Measurements from ENCODE around the gene MCFD2. TPM values are rescaled to one million over a fixed set of nuclear protein-coding genes. Genes with fewer than 3 reads are reported as not detected.

MCFD2 gene
- polyA plus RNA-seq, 1 donor (not counting 4 experiments of a cell fraction or from before 2014, with no cell fraction given) = 132 TPM

DNA sequence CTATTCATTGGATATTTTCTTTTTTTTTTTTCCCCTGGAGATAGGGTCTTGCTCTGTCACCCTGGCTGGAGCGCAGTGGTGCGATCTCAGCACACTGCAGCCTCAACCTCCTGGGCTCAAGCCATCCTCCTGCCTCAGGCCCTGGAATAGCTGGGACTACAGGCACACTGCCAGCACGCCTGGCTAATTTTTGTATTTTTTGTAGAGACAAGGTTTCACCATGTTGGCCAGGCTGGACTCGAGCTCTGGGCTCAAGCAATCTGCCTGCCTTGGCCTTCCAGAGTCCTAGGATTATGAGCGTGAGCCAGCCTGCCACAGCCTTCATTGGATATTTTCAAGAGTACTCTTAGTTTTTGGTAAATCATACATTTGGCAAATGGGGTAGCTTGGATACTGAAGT lies 9.0 kb upstream of the MCFD2 start:
- no peak overlapping the region for H3K4me3 ChIP-seq (ENCODE audit: control insufficient read depth in 2 of 3, extremely low read depth in 1 of 3, insufficient read depth in 2 of 3, low read depth in 1 of 3, low read length in 3 of 3)
- FAIRE-seq (no peak), DNase-seq (ENCODE audit: low read depth, low spot score) (no peak)
- H3K4me1 ChIP-seq (ENCODE audit: control insufficient read depth, extremely low read depth, insufficient read depth, low read length) = peaks cover 16% of the 10 kb centered on the region
- no peak overlapping the region for H3K9ac ChIP-seq (ENCODE audit: control insufficient read depth, extremely low read depth, insufficient read depth, low read length)
- H3K36me3 ChIP-seq (ENCODE audit: control insufficient read depth in 2 of 2, extremely low read depth in 1 of 2, insufficient read depth in 2 of 2, low read length in 2 of 2) = no peaks in the 10 kb centered on the region
- H2AFZ ChIP-seq (ENCODE audit: control insufficient read depth, low read length) = no peak overlapping the region
- H3K27me3 ChIP-seq (ENCODE audit: control insufficient read depth, extremely low read depth, insufficient read depth, low read length) = no peaks in the 10 kb centered on the region
- peaks cover 3% of the 10 kb centered on the region for H3K9me3 ChIP-seq (ENCODE audit: control insufficient read depth, low read depth, low read length)
- H4K20me1 ChIP-seq (ENCODE audit: control insufficient read depth, extremely low read depth, insufficient read depth, low read length) = no peaks in the 10 kb centered on the region
- TF ChIP-seq EZH2 (IDR thresholded peaks at IDR 0.05; ENCODE audit: low read length) = no peak
- TF ChIP-seq, protein P1, sequence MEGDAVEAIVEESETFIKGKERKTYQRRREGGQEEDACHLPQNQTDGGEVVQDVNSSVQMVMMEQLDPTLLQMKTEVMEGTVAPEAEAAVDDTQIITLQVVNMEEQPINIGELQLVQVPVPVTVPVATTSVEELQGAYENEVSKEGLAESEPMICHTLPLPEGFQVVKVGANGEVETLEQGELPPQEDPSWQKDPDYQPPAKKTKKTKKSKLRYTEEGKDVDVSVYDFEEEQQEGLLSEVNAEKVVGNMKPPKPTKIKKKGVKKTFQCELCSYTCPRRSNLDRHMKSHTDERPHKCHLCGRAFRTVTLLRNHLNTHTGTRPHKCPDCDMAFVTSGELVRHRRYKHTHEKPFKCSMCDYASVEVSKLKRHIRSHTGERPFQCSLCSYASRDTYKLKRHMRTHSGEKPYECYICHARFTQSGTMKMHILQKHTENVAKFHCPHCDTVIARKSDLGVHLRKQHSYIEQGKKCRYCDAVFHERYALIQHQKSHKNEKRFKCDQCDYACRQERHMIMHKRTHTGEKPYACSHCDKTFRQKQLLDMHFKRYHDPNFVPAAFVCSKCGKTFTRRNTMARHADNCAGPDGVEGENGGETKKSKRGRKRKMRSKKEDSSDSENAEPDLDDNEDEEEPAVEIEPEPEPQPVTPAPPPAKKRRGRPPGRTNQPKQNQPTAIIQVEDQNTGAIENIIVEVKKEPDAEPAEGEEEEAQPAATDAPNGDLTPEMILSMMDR (optimal IDR thresholded peaks at IDR 0.05 in 1 of 3, IDR thresholded peaks at IDR 0.05 in 1 of 3, conservative IDR thresholded peaks at IDR 0.05 in 1 of 3; ENCODE audit: extremely low read depth in 1 of 3, insufficient read depth in 2 of 3, low read length in 3 of 3) = no peak
- no peaks in the 10 kb centered on the region for H3K9me1 ChIP-seq (ENCODE audit: control insufficient read depth, extremely low read depth, insufficient read depth, low read length)
- H3K27ac ChIP-seq (ENCODE audit: control insufficient read depth, insufficient read depth, low read length) = no peak overlapping the region
- dilution Hi-C loops (cut with MboI; ENCODE audit: extremely low pct_ligation_motif_present, low sequenced_read_pairs) = no loop called here
- no peak overlapping the region for H3K4me2 ChIP-seq (ENCODE audit: control insufficient read depth, extremely low read depth, insufficient read depth, low read depth, low read length)
- no peaks in the 10 kb centered on the region for H3K79me2 ChIP-seq (ENCODE audit: control insufficient read depth, insufficient read depth, low read length)

DNA sequence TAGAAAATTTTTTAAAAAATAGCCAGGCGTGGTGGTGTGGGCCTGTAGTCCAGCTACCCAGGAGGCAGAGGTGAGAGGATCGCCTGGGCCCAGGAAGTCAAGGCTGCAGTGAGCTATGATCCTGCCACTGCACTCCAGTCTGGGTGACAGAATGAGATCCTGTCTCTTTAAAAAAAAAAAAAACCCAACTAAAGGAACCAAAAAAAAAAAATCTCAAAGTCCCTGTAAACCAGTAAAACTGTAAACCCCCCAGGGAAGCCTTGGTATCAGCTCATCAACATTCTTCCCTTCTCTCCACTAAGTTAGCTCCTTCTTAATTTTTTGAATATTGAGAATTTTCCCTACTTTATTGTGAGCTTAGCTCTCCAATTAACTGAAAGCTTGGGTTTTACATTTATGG lies 8.4 kb upstream of the MCFD2 start:
- Histone ChIP-seq H3K4me1 (ENCODE audit: control insufficient read depth, extremely low read depth, insufficient read depth, low read length) (peaks cover 16% of the 10 kb centered on the region), H3K4me2 (ENCODE audit: control insufficient read depth, extremely low read depth, insufficient read depth, low read depth, low read length) (no peak overlapping the region), H3K27ac (ENCODE audit: control insufficient read depth, insufficient read depth, low read length) (no peak overlapping the region), H3K36me3 (ENCODE audit: control insufficient read depth in 2 of 2, extremely low read depth in 1 of 2, insufficient read depth in 2 of 2, low read length in 2 of 2) (no peaks in the 10 kb centered on the region), H4K20me1 (ENCODE audit: control insufficient read depth, extremely low read depth, insufficient read depth, low read length) (no peaks in the 10 kb centered on the region), H3K4me3 (ENCODE audit: control insufficient read depth in 2 of 3, extremely low read depth in 1 of 3, insufficient read depth in 2 of 3, low read depth in 1 of 3, low read length in 3 of 3) (no peak overlapping the region), H3K27me3 (ENCODE audit: control insufficient read depth, extremely low read depth, insufficient read depth, low read length) (no peaks in the 10 kb centered on the region), H2AFZ (ENCODE audit: control insufficient read depth, low read length) (no peak overlapping the region), H3K9me3 (ENCODE audit: control insufficient read depth, low read depth, low read length) (peaks cover 3% of the 10 kb centered on the region), H3K9me1 (ENCODE audit: control insufficient read depth, extremely low read depth, insufficient read depth, low read length) (no peaks in the 10 kb centered on the region), H3K9ac (ENCODE audit: control insufficient read depth, extremely low read depth, insufficient read depth, low read length) (no peak overlapping the region), H3K79me2 (ENCODE audit: control insufficient read depth, insufficient read depth, low read length) (no peaks in the 10 kb centered on the region)
- dilution Hi-C loops (cut with MboI; ENCODE audit: extremely low pct_ligation_motif_present, low sequenced_read_pairs) = no loop called here
- DNase-seq (ENCODE audit: low read depth, low spot score) (no peak), FAIRE-seq (no peak)
- TF ChIP-seq, protein P1 (optimal IDR thresholded peaks at IDR 0.05 in 1 of 3, IDR thresholded peaks at IDR 0.05 in 1 of 3, conservative IDR thresholded peaks at IDR 0.05 in 1 of 3; ENCODE audit: extremely low read depth in 1 of 3, insufficient read depth in 2 of 3, low read length in 3 of 3) = no peak
- no peak for TF ChIP-seq EZH2 (IDR thresholded peaks at IDR 0.05; ENCODE audit: low read length)
